ENCODE measurements around the gene EPB41.
A peak's percentile ranks its signal among the peaks of the same experiment; 100 is the strongest.
"Not testable (repeated sequence)": the region's sequence is repeated elsewhere in the genome, so short reads cannot be mapped to it uniquely, and the experiment has no call there.

EPB41 gene

GRCh38 chr1:28927648-28928313 lies 13.4 kb downstream of the EPB41 start:
- DNase-seq, result no peak

- no peak for DNase-seq
Observed at GRCh38 chr1:28928314-28928941, 14.1 kb downstream of the EPB41 start.

GRCh38 chr1:28933277-28933676 lies 18.9 kb downstream of the EPB41 start:
- DNase-seq, result no peak

- no peak for DNase-seq
Observed at GRCh38 chr1:28933918-28934317, 19.5 kb downstream of the EPB41 start.

GRCh38 chr1:28934676-28935075 lies 20.3 kb downstream of the EPB41 start:
- DNase-seq, result no peak

- no peak for DNase-seq
Observed at GRCh38 chr1:28935293-28935692, 20.9 kb downstream of the EPB41 start.

GRCh38 chr1:28936094-28936493 lies 21.7 kb downstream of the EPB41 start:
- DNase-seq, result no peak

- DNase-seq, result no peak
Observed at GRCh38 chr1:28936528-28936927, 22.2 kb downstream of the EPB41 start.

- DNase-seq, result not testable (repeated sequence)
Observed at GRCh38 chr1:28943581-28943980, 29.2 kb downstream of the EPB41 start.

- DNase-seq, result no peak
Observed at GRCh38 chr1:28950006-28950405, 35.6 kb downstream of the EPB41 start.

GRCh38 chr1:28950449-28950848 lies 36.1 kb downstream of the EPB41 start:
- DNase-seq, result no peak

- no peak for DNase-seq
Observed at GRCh38 chr1:28954126-28954726, 39.9 kb downstream of the EPB41 start.

GRCh38 chr1:28956038-28956464 lies 41.7 kb downstream of the EPB41 start:
- DNase-seq, result peak in 1 of 2 experiments; percentile 10

GRCh38 chr1:28962114-28962831 lies 47.9 kb downstream of the EPB41 start:
- DNase-seq, result not testable (repeated sequence)

GRCh38 chr1:28965271-28965870 lies 51.0 kb downstream of the EPB41 start:
- no peak for DNase-seq

GRCh38 chr1:28966617-28967016 lies 52.2 kb downstream of the EPB41 start:
- DNase-seq, result no peak

GRCh38 chr1:28971980-28972771 lies 57.8 kb downstream of the EPB41 start:
- DNase-seq, result no peak

GRCh38 chr1:28973596-28974421 lies 59.4 kb downstream of the EPB41 start:
- no peak for DNase-seq

- no peak for DNase-seq
Observed at GRCh38 chr1:28974432-28974831, 60.1 kb downstream of the EPB41 start.

- DNase-seq, result no peak
Observed at GRCh38 chr1:28976248-28976647, 61.9 kb downstream of the EPB41 start.

GRCh38 chr1:28981210-28981609 lies 66.8 kb downstream of the EPB41 start:
- DNase-seq, result no peak
